ENCODE data around the gene RPUSD1. TPM values are rescaled to one million over a fixed set of nuclear protein-coding genes. Genes with fewer than 3 reads are reported as not detected.
"Not testable (repeated sequence)": the region's sequence is repeated elsewhere in the genome, so short reads cannot be mapped to it uniquely, and the experiment has no call there.

RPUSD1 gene
- total RNA-seq, 1 experiment from 2014 or later: 45.1 TPM

- ChIA-PET POLR2A (no interaction called here), CTCF (interaction anchor here (0.8 to 7.8 kb wide), 2 partner anchors 235 to 282 kb away, joined by 3 to 31 read pairs; no protein-coding TSS in a partner anchor)
- H3K27me3 Mint-ChIP-seq (ENCODE audit: low read depth): no peaks in the 10 kb centered on the region; the same call in 1 of the 2 replicates
- no peak for TF ChIP-seq CDX4 (CRISPR knock-in tag; IDR thresholded peaks at IDR 0.05; ENCODE audit: borderline replicate concordance)
- H3K4me1 Mint-ChIP-seq: peaks cover 4% of the 10 kb centered on the region
- no peaks in the 10 kb centered on the region for H3K36me3 Mint-ChIP-seq
- H3K9me3 Mint-ChIP-seq: no peaks in the 10 kb centered on the region
- H3K4me3 Mint-ChIP-seq: no peak overlapping the region
- DNase-seq (ENCODE audit: low spot score) (no peak), ATAC-seq (no peak)
- H3K27ac Mint-ChIP-seq: no peak overlapping the region; the same call in 1 of the 2 replicates
Measured at GRCh38 chr16:820748-821147, 32.6 kb upstream of the RPUSD1 start.

- H3K4me1 Mint-ChIP-seq; H3K27me3 Mint-ChIP-seq (ENCODE audit: low read depth); H3K9me3 Mint-ChIP-seq; H3K27ac Mint-ChIP-seq; DNase-seq (ENCODE audit: low spot score); POLR2A ChIA-PET; ATAC-seq; H3K4me3 Mint-ChIP-seq; H3K36me3 Mint-ChIP-seq: not testable (repeated sequence)
- CTCF ChIA-PET: interaction anchor here (0.8 to 7.8 kb wide), 2 partner anchors 236 to 283 kb away, joined by 3 to 31 read pairs; no protein-coding TSS in a partner anchor
Measured at GRCh38 chr16:820044-820408, 31.8 kb upstream of the RPUSD1 start.

- ATAC-seq (no peak), DNase-seq (ENCODE audit: low spot score) (no peak)
- H3K36me3 Mint-ChIP-seq: no peaks in the 10 kb centered on the region
- no peak for TF ChIP-seq AFF4 (CRISPR knock-in tag; IDR thresholded peaks at IDR 0.05; ENCODE audit: borderline replicate concordance)
- no peak for TF ChIP-seq ZBTB21 (CRISPR knock-in tag; IDR thresholded peaks at IDR 0.05; ENCODE audit: borderline replicate concordance)
- no peak for TF ChIP-seq ATF6 (CRISPR knock-in tag; IDR thresholded peaks at IDR 0.05)
- H3K27me3 Mint-ChIP-seq (ENCODE audit: low read depth): no peaks in the 10 kb centered on the region; the same call in 1 of the 2 replicates
- ChIA-PET POLR2A (no interaction called here), CTCF (interaction anchor here (0.8 to 7.8 kb wide), 2 partner anchors 237 to 284 kb away, joined by 3 to 31 read pairs; no protein-coding TSS in a partner anchor)
- H3K4me3 Mint-ChIP-seq: no peak overlapping the region
- no peaks in the 10 kb centered on the region for H3K9me3 Mint-ChIP-seq
- no peak overlapping the region for H3K27ac Mint-ChIP-seq
- peaks cover 4% of the 10 kb centered on the region for H3K4me1 Mint-ChIP-seq
Measured at GRCh38 chr16:819336-820043, 31.3 kb upstream of the RPUSD1 start.

GRCh38 chr16:818592-818991, 30.4 kb upstream of the RPUSD1 start:
- DNase-seq (ENCODE audit: low spot score): no peak
- no peak overlapping the region for H3K4me3 Mint-ChIP-seq
- no peaks in the 10 kb centered on the region for H3K9me3 Mint-ChIP-seq
- ChIA-PET CTCF (interaction anchor here (7.8 kb wide), 1 partner anchor 238 kb away, joined by 31 read pairs; no protein-coding TSS in a partner anchor), POLR2A (no interaction called here)
- peaks cover 8% of the 10 kb centered on the region for H3K4me1 Mint-ChIP-seq
- H3K27me3 Mint-ChIP-seq (ENCODE audit: low read depth): no peaks in the 10 kb centered on the region; the same call in none of the 2 replicates
- TF ChIP-seq HMGXB4 (CRISPR knock-in tag; IDR thresholded peaks at IDR 0.05) (no peak), ZBTB21 (CRISPR knock-in tag; IDR thresholded peaks at IDR 0.05; ENCODE audit: borderline replicate concordance) (no peak), ATF3 (CRISPR knock-in tag; conservative IDR thresholded peaks at IDR 0.05) (no peak), NR3C1 (CRISPR knock-in tag; conservative IDR thresholded peaks at IDR 0.05; ENCODE audit: low read depth) (no peak), PRDM15 (CRISPR knock-in tag; IDR thresholded peaks at IDR 0.05) (no peak), IRF1 (CRISPR knock-in tag; IDR thresholded peaks at IDR 0.05) (no peak), SP1 (CRISPR knock-in tag; conservative IDR thresholded peaks at IDR 0.05) (no peak)
- no peak overlapping the region for H3K27ac Mint-ChIP-seq
- H3K36me3 Mint-ChIP-seq: no peaks in the 10 kb centered on the region
- no peak for ATAC-seq
